GM19463 (cell line): ENCODE results near the gene ZDHHC16.
"Not testable (repeated sequence)": the region's sequence is repeated elsewhere in the genome, so short reads cannot be mapped to it uniquely, and the experiment has no call there.

Source experiments
- ATAC-seq: cut with Tn5 transposase; IDR thresholded peaks from one replicate; pipeline ENCODE4 v1.9.1; 2021; ENCODE audit warnings: mild to moderate bottlenecking, moderate library complexity; ENCODE audit not compliant: unreplicated experiment

ZDHHC16 gene

GRCh38 chr10:97475936-97476594 is 30.1 kb downstream of the ZDHHC16 start:
- no peak for ATAC-seq

GRCh38 chr10:97479410-97479809 is 33.4 kb downstream of the ZDHHC16 start:
- not testable (repeated sequence) for ATAC-seq

GRCh38 chr10:97479939-97480338 is 34.0 kb downstream of the ZDHHC16 start:
- ATAC-seq, result no peak

GRCh38 chr10:97481071-97481470 is 35.1 kb downstream of the ZDHHC16 start:
- no peak for ATAC-seq

GRCh38 chr10:97482381-97482780 is 36.4 kb downstream of the ZDHHC16 start:
- no peak for ATAC-seq

GRCh38 chr10:97483506-97483905 is 37.5 kb downstream of the ZDHHC16 start:
- no peak for ATAC-seq

- no peak for ATAC-seq
These were observed 37.9 kb downstream of the ZDHHC16 start for GRCh38 chr10:97483921-97484320.

GRCh38 chr10:97485647-97486281 is 39.8 kb downstream of the ZDHHC16 start:
- ATAC-seq, result no peak

- ATAC-seq, result no peak
These were observed 44.6 kb downstream of the ZDHHC16 start for GRCh38 chr10:97490592-97490991.

- ATAC-seq, result no peak
These were observed 48.2 kb downstream of the ZDHHC16 start for GRCh38 chr10:97494151-97494550.

GRCh38 chr10:97494863-97495506 is 49.0 kb downstream of the ZDHHC16 start:
- ATAC-seq, result no peak

- ATAC-seq, result no peak
These were observed 51.6 kb downstream of the ZDHHC16 start for GRCh38 chr10:97497572-97498075.

GRCh38 chr10:97498076-97498840 is 52.3 kb downstream of the ZDHHC16 start, which contains the start of gene MMS19:
Gene MMS19, minus strand, starts transcription at chr10:97498422. Its CDS starts 38 bp downstream, at chr10:97498384.
- peak; percentile 89 for ATAC-seq

- ATAC-seq, result peak; percentile 2
These were observed 53.0 kb downstream of the ZDHHC16 start, which contains the start of gene UBTD1 for GRCh38 chr10:97498841-97499560. Gene UBTD1, plus strand, starts transcription at chr10:97498924. Its CDS starts 280 bp downstream, at chr10:97499204.

GRCh38 chr10:97499561-97500296 is 53.8 kb downstream of the ZDHHC16 start:
- no peak for ATAC-seq

- no peak for ATAC-seq
These were observed 54.3 kb downstream of the ZDHHC16 start for GRCh38 chr10:97500297-97500575.

- ATAC-seq, result no peak
These were observed 56.9 kb downstream of the ZDHHC16 start for GRCh38 chr10:97502916-97503315.

- ATAC-seq, result no peak
These were observed 57.4 kb downstream of the ZDHHC16 start for GRCh38 chr10:97503406-97503805.

GRCh38 chr10:97505152-97505551 is 59.2 kb downstream of the ZDHHC16 start:
- no peak for ATAC-seq
